Left lung (tissue), 10 donors: ENCODE data around the gene ALK. TPM values are rescaled to one million over a fixed set of nuclear protein-coding genes. Genes with fewer than 3 reads are reported as not detected.

ENCODE experiments used
- ATAC-seq: fragments of 200-7000 bp; cut with Tn5 transposase; one replicate; pipeline ENCODE4 v1.9.1; 2020; ENCODE audit warnings: moderate library complexity
- DNase-seq, 4 donors: peaks; one replicate each; pipeline ENCODE4 v3.0.0-alpha.2; 2013 to 2020
- H3K27ac ChIP-seq, 2 donors: fragments of 200-600 bp; sonication (generic) in 1 of 2; one replicate each; pipeline versions ENCODE4 v1.5.0 to v1.8.0; 2020 to 2021
- H3K27me3 ChIP-seq, 2 donors: fragments of 200-600 bp; sonication (generic) in 1 of 2; one replicate each; pipeline versions ENCODE4 v1.5.0 to v1.8.0; 2020 to 2021
- H3K36me3 ChIP-seq, 2 donors: fragments of 200-600 bp; sonication (generic) in 1 of 2; one replicate each; pipeline versions ENCODE4 v1.5.0 to v1.8.0; 2020 to 2021
- H3K4me1 ChIP-seq, 2 donors: fragments of 200-600 bp; one replicate each; pipeline ENCODE4 v1.8.0; 2021
- H3K4me3 ChIP-seq, 2 donors: fragments of 200-600 bp; sonication (generic) in 1 of 2; one replicate each; pipeline versions ENCODE4 v1.5.0 to v1.8.0; 2020 to 2021; ENCODE audit warnings: mild to moderate bottlenecking in 1 of 2
- H3K9me3 ChIP-seq, 2 donors: fragments of 200-600 bp; sonication (generic) in 1 of 2; one replicate each; pipeline versions ENCODE4 v1.5.0 to v1.8.0; 2020 to 2021
- intact Hi-C, 2 donors: fragments of 100-400 bp; cut with DNase I; formaldehyde crosslinking; loops; one replicate each; pipeline versions ENCODE4 v1.11.2 to v1.14.2; 2022
- polyA plus RNA-seq, 6 donors: library from polyadenylated mRNA; unstranded; fragments of 120-200 nt; gene quantifications; one replicate each; pipeline ENCODE4 v1.2.1, GENCODE V29; 2013; ENCODE audit not compliant: insufficient read length in 6 of 6
- total RNA-seq, 2 donors: library from RNA; stranded (reverse); fragmentation: NEBNext Ultra II Directional; extraction: Animal tissue kit (Norgen Biotek cat#: 25700); gene quantifications; one replicate each; pipeline ENCODE4 v1.2.1, GENCODE V29; 2021
- TF ChIP-seq, protein P1 (sequence below), 2 donors: fragments of 200-600 bp; sonication (generic) in 1 of 2; IDR thresholded peaks; one replicate each; pipeline versions ENCODE4 v1.5.0 to v1.8.0; 2021; ENCODE audit warnings: antibody characterized with exemption in 2 of 2
- donor health status: DM: no; HTN: yes; CAD: no.
- donor health status: DM: no; HTN: no; CAD: no.

ALK gene
- total and polyA plus RNA-seq, 8 donors = 0.06 to 0.70 (median 0.12) TPM; not detected in 2

DNA sequence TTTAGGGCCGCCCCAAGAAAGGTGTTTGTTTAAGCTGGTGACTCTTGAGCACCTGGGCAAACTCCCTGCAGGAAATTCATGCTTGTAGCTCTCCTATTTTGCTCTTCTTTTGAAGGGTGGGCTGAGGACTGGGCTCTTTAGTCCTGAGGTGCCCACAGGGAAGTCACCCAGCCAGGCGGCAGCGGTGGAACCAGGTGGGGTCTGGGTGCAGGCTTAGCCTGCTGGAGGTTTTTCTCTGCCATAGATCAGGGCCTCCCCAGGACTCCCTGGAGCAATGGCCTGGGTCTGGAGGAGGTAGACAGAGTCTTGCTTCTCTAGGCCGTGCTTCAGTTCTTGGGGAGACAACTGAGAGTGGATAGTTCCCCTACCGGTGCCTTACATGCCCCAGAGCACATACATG lies 706.3 kb downstream of the ALK start:
- H3K27me3 ChIP-seq = no peaks in the 10 kb centered on the region
- H3K4me3 ChIP-seq = no peak overlapping the region
- no peaks in the 10 kb centered on the region for H3K36me3 ChIP-seq
- ATAC-seq (no peak), DNase-seq (no peak)
- no peaks in the 10 kb centered on the region for H3K9me3 ChIP-seq
- H3K4me1 ChIP-seq = no peaks in the 10 kb centered on the region
- H3K27ac ChIP-seq = no peak overlapping the region
- TF ChIP-seq, protein P1, sequence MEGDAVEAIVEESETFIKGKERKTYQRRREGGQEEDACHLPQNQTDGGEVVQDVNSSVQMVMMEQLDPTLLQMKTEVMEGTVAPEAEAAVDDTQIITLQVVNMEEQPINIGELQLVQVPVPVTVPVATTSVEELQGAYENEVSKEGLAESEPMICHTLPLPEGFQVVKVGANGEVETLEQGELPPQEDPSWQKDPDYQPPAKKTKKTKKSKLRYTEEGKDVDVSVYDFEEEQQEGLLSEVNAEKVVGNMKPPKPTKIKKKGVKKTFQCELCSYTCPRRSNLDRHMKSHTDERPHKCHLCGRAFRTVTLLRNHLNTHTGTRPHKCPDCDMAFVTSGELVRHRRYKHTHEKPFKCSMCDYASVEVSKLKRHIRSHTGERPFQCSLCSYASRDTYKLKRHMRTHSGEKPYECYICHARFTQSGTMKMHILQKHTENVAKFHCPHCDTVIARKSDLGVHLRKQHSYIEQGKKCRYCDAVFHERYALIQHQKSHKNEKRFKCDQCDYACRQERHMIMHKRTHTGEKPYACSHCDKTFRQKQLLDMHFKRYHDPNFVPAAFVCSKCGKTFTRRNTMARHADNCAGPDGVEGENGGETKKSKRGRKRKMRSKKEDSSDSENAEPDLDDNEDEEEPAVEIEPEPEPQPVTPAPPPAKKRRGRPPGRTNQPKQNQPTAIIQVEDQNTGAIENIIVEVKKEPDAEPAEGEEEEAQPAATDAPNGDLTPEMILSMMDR (IDR thresholded peaks at IDR 0.05) = no peak
- intact Hi-C loops = no loop called here

DNA sequence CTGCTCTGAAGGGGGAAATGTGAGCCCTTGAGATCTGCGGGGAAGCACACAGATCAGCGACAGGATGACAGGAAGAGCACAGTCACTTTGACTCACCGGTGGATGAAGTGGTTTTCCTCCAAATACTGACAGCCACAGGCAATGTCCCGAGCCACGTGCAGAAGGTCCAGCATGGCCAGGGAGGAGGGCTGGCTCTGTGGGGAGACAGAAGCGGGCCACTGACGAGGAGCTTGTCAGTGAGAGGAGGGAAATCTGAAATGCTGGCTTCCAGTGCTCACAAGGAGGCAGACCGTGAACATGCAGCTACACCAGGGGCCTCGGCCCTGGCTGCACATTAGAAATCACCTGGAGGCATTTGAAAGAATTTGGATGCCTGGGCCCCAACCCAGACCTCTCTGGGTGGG lies 707.5 kb downstream of the ALK start:
- DNase-seq (no peak), ATAC-seq (no peak)
- H3K36me3 ChIP-seq = no peaks in the 10 kb centered on the region
- H3K4me1 ChIP-seq = no peaks in the 10 kb centered on the region
- intact Hi-C loops = no loop called here
- TF ChIP-seq, protein P1 (IDR thresholded peaks at IDR 0.05) = no peak
- H3K4me3 ChIP-seq = no peak overlapping the region
- H3K27ac ChIP-seq = no peak overlapping the region
- no peaks in the 10 kb centered on the region for H3K9me3 ChIP-seq
- H3K27me3 ChIP-seq = no peaks in the 10 kb centered on the region

DNA sequence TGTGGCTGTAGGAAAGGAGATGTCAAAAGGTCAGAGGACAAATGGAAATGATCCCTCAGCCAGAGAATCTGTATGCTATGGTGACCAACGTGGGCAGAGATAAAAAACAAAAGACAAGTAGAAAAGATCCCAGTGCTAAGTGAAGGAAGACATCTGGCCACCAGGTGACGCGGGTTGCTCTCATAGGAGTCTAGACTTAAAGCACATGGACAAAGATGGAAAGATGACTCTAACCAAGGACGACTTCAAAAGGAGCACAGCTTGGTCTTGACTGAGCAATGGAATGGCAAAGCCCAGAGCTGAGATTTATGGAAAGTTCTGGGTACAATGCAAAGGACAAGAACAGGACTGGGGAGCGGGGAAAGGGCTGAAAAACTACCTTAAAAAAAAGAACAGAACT lies 709.4 kb downstream of the ALK start:
- no peak overlapping the region for H3K4me3 ChIP-seq
- H3K27ac ChIP-seq = no peak overlapping the region
- no peaks in the 10 kb centered on the region for H3K9me3 ChIP-seq
- TF ChIP-seq, protein P1 (IDR thresholded peaks at IDR 0.05) = no peak
- H3K27me3 ChIP-seq = no peaks in the 10 kb centered on the region
- no peak for ATAC-seq
- intact Hi-C loops = no loop called here
- H3K36me3 ChIP-seq = no peaks in the 10 kb centered on the region
- DNase-seq = no peak
- H3K4me1 ChIP-seq = no peaks in the 10 kb centered on the region

DNA sequence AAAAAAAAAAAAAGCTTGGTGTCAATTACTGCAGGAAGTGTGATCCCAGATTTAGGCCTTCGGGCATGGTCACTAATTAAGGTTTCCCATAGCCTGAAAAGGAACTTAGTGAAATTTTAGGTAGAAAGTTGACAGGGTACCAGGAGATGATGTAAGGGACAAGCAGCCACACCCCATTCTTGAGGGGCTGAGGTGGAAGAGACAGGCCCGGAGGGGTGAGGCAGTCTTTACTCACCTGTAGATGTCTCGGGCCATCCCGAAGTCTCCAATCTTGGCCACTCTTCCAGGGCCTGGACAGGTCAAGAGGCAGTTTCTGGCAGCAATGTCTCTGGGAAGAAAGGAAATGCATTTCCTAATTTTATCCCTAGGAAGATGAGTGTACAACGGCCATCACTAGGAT lies 711.8 kb downstream of the ALK start:
- no peak overlapping the region for H3K27ac ChIP-seq
- no peaks in the 10 kb centered on the region for H3K9me3 ChIP-seq
- H3K4me1 ChIP-seq = no peaks in the 10 kb centered on the region
- no peak for ATAC-seq
- TF ChIP-seq, protein P1 (IDR thresholded peaks at IDR 0.05) = no peak
- intact Hi-C loops = no loop called here
- H3K36me3 ChIP-seq = peaks cover 0 to under 1% of the 10 kb centered on the region in 2 donors
- H3K4me3 ChIP-seq = no peak overlapping the region
- no peaks in the 10 kb centered on the region for H3K27me3 ChIP-seq
- DNase-seq = no peak

DNA sequence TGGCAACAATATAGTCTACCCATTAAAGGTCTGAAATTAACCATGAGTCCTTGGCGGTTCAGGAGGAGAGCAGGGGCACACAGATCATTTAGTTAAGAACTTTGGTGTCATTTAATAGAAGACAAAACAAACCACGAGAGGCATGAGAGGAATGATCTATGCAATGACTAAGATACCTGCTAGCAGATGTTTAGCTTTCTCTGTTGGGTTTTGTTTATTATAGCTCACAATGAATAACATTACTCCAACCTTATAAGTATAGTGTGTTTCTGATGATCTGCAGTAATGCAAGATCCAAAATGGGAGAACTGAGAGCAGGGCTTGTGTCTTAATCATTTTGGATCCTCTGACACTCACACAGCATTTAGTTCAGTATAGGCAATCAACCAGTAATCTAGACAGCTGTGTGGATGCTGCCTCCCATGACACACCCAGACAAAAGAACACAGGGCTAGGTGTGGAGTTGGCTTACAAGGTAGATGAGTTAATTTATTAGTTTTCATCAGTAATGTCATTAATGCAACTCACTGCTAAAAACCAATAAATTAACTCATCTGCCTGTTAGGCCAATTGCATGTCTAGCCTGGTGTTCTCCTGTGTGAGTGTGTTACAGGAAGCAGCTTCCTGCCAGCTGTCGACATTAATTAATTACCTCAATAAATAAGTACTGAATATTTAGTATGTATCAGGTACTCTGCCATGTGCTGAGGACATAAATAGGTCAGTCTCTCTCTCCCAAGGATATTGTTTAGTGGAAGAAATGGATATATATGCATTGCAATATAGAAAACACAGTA lies 713.8 kb downstream of the ALK start:
- intact Hi-C loops = no loop called here
- Histone ChIP-seq H3K4me3 (no peak overlapping the region), H3K27me3 (no peaks in the 10 kb centered on the region), H3K9me3 (no peaks in the 10 kb centered on the region), H3K4me1 (no peaks in the 10 kb centered on the region), H3K27ac (no peak overlapping the region), H3K36me3 (peaks cover 0 to 2% of the 10 kb centered on the region in 2 donors)
- DNase-seq (no peak), ATAC-seq (no peak)
- TF ChIP-seq, protein P1 (IDR thresholded peaks at IDR 0.05) = no peak
